Colonic mucosa (tissue), 4 donors: ENCODE results near the gene SLC18A3. TPM values are rescaled to one million over a fixed set of nuclear protein-coding genes. Genes with fewer than 3 reads are reported as not detected.

ENCODE experiments used
- DNase-seq: peaks from one replicate; pipeline ENCODE4 v3.0.0-alpha.2; 2020
- H3K27ac ChIP-seq: fragments of 200-600 bp; one replicate; pipeline ENCODE4 v1.8.0; 2021
- H3K27me3 ChIP-seq: fragments of 200-600 bp; one replicate; pipeline ENCODE4 v1.8.0; 2021
- H3K36me3 ChIP-seq: fragments of 200-600 bp; one replicate; pipeline ENCODE4 v1.8.0; 2021
- H3K4me1 ChIP-seq: fragments of 200-600 bp; one replicate; pipeline ENCODE4 v1.8.0; 2021; ENCODE audit warnings: mild to moderate bottlenecking
- H3K4me3 ChIP-seq: fragments of 200-600 bp; one replicate; pipeline ENCODE4 v1.8.0; 2021
- H3K9ac ChIP-seq, 2 donors: one replicate each; pipeline ENCODE4 v1.7.0; 2013; ENCODE audit warnings: control low read depth in 2 of 2, low read depth in 2 of 2, low read length in 2 of 2
- H3K9me3 ChIP-seq: fragments of 200-600 bp; one replicate; pipeline ENCODE4 v1.8.0; 2021
- CTCF ChIP-seq: fragments of 200-600 bp; IDR thresholded peaks from one replicate; pipeline ENCODE4 v1.8.0; 2022; ENCODE audit warnings: antibody characterized with exemption, mild to moderate bottlenecking
- intact Hi-C: fragments of 100-400 bp; cut with DNase I; formaldehyde crosslinking; loops from one replicate; pipeline ENCODE4 v1.14.1; 2022
- total RNA-seq, 2 donors: library from RNA; stranded (reverse); fragmentation: NEBNext Ultra II Directional in 1 of 2; extraction: Animal tissue kit (Norgen Biotek cat#: 25700) in 1 of 2; gene quantifications; one replicate each; pipeline ENCODE4 v1.2.1, GENCODE V29; 2021
- donor health status: healthy.
- donor health status: DM: no; HTN: no; CAD: no.
- donor health status: DM: no; HTN: no; CAD: no.

SLC18A3 gene
- total RNA-seq, 2 donors from 2014 or later, result 0.42 TPM; not detected in 1

DNA sequence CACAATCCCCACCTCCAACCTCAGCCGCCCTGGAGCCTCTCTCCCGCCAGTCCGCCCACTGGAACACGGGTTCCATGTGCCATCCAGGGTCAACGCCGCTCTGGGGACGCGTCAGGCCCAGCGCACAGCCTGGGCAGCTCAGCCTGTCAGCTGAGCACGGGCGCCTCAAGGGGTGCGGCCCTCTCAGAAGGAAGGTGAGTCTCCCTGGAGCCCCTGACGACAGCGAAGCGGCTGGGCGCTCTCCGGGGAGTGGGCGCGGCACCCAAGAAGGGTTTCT is 1.2 kb upstream of the SLC18A3 start:
- no peak for DNase-seq
- H3K27me3 ChIP-seq, result peaks cover 59% of the 10 kb centered on the region

DNA sequence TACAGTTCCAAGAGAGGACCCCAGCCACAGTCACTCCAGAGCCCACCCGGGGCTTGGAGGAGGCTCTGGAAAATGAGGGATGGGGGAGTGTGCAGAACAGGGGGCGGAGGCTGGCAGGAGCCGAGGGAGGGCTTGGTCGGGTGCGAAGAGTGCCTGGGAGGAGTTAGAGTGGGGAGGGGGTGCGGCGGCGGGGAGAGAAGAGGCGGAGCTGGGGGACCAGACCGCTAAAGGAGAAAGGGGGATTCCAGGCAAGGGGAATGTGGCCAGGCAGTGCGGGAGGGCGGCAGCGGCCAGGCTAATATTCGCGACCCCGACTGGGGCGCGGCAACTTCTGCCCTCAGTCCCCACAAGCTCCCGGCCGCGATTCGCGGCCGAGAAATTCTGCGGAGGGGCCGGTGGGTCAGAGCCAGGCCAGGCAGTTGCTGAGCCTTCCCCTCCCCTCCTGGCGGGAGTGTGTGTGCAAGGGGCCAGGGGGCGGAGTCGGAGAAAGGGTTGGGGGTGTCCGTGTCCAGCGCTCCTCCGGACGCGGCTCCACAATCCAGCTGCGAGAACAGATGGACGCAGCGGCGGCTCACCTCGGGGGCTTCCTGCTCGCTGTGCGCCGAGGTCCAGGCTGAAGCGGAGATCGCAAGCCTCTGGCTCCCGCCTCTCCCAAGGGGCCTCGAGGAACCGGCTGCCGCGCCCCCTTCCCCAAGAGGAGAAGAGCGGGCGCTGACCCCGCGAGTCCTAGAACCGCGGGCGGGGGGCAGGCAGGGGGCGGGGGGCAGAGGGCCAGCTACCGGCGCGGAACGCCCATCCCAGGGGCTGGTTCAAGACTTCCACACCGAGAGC is 612 bp upstream of the SLC18A3 start:
- H3K4me3 ChIP-seq, result no peak overlapping the region
- intact Hi-C loops, result no loop called here
- no peaks in the 10 kb centered on the region for H3K4me1 ChIP-seq
- no peaks in the 10 kb centered on the region for H3K36me3 ChIP-seq
- no peak overlapping the region for H3K9ac ChIP-seq
- H3K9me3 ChIP-seq, result no peaks in the 10 kb centered on the region
- no peak for DNase-seq
- H3K27me3 ChIP-seq, result peaks cover 65% of the 10 kb centered on the region
- no peak overlapping the region for H3K27ac ChIP-seq
- TF ChIP-seq CTCF, result no peak

More for the DNA sequence above, 1.2 kb upstream of the SLC18A3 start:
- intact Hi-C loops, result no loop called here
- Histone ChIP-seq H3K4me3 (no peak overlapping the region), H3K36me3 (no peaks in the 10 kb centered on the region), H3K9me3 (no peaks in the 10 kb centered on the region), H3K9ac (no peak overlapping the region), H3K27ac (no peak overlapping the region), H3K4me1 (no peaks in the 10 kb centered on the region)
- TF ChIP-seq CTCF, result no peak

GRCh38 chr10:49610458-49611165 is 502 bp downstream of the SLC18A3 start:
- no peak for TF ChIP-seq CTCF
- Histone ChIP-seq H3K4me3 (no peak overlapping the region), H3K36me3 (no peaks in the 10 kb centered on the region), H3K9ac (no peak overlapping the region), H3K27me3 (peaks cover 67% of the 10 kb centered on the region), H3K27ac (no peak overlapping the region), H3K4me1 (no peaks in the 10 kb centered on the region), H3K9me3 (no peaks in the 10 kb centered on the region)
- intact Hi-C loops, result no loop called here
- no peak for DNase-seq

DNA sequence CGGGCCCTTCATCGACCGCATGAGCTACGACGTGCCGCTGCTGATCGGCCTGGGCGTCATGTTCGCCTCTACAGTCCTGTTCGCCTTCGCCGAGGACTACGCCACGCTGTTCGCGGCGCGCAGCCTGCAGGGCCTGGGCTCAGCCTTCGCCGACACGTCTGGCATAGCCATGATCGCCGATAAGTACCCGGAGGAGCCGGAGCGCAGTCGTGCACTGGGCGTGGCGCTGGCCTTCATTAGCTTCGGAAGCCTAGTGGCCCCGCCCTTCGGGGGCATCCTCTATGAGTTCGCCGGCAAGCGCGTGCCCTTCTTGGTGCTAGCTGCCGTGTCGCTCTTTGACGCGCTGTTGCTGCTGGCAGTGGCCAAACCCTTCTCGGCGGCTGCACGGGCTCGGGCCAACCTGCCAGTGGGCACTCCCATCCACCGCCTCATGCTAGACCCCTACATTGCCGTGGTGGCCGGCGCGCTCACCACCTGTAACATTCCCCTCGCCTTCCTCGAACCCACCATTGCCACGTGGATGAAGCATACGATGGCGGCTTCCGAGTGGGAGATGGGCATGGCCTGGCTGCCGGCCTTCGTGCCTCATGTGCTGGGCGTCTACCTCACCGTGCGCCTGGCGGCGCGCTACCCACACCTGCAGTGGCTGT is 1.2 kb downstream of the SLC18A3 start:
- no peaks in the 10 kb centered on the region for H3K9me3 ChIP-seq
- peaks cover 67% of the 10 kb centered on the region for H3K27me3 ChIP-seq
- TF ChIP-seq CTCF, result no peak
- H3K36me3 ChIP-seq, result no peaks in the 10 kb centered on the region
- no peak overlapping the region for H3K4me3 ChIP-seq
- H3K27ac ChIP-seq, result no peak overlapping the region
- no peak overlapping the region for H3K9ac ChIP-seq
- no peaks in the 10 kb centered on the region for H3K4me1 ChIP-seq
- no peak for DNase-seq
- intact Hi-C loops, result no loop called here

DNA sequence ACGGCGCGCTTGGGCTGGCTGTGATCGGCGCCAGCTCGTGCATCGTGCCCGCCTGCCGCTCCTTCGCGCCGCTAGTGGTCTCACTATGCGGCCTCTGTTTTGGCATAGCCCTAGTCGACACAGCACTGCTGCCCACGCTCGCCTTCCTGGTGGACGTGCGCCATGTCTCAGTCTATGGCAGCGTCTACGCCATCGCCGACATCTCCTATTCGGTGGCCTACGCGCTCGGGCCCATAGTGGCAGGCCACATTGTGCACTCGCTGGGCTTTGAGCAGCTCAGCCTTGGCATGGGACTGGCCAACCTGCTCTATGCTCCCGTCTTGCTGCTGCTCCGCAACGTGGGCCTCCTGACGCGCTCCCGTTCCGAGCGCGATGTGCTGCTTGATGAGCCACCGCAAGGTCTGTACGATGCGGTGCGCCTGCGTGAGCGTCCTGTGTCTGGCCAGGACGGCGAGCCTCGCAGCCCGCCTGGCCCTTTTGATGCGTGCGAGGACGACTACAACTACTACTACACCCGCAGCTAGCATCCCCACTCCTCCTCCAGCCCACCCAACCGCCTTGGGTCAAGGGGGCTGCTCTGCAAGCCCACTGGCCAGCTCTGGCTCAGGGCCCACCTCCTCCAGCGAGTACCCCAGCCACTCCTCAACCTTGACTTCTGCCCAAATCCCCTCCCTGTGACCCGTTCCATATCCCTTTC is 1.9 kb downstream of the SLC18A3 start:
- TF ChIP-seq CTCF, result no peak
- Histone ChIP-seq H3K27ac (no peak overlapping the region), H3K36me3 (no peaks in the 10 kb centered on the region), H3K27me3 (peaks cover 67% of the 10 kb centered on the region), H3K4me3 (no peak overlapping the region), H3K4me1 (no peaks in the 10 kb centered on the region), H3K9me3 (no peaks in the 10 kb centered on the region), H3K9ac (no peak overlapping the region)
- intact Hi-C loops, result no loop called here
- DNase-seq, result no peak
